Measurements from ENCODE around the gene GIGYF2. TPM values are rescaled to one million over a fixed set of nuclear protein-coding genes. Genes with fewer than 3 reads are reported as not detected.
A peak's percentile ranks its signal among the peaks of the same experiment; 100 is the strongest.

GIGYF2 gene
- total and polyA plus RNA-seq, 2 experiments from 2014 or later: 29.8 to 63.6 TPM

GRCh38 chr2:232860593-232861241 lies 163.6 kb downstream of the GIGYF2 start:
- TF ChIP-seq EZH2 (IDR thresholded peaks at IDR 0.05; ENCODE audit: borderline replicate concordance): no peak
- TF ChIP-seq EZH2phosphoT487 (IDR thresholded peaks at IDR 0.05; ENCODE audit: low read depth, severe bottlenecking, unreplicated experiment): no peak
- TF ChIP-seq, protein P1, sequence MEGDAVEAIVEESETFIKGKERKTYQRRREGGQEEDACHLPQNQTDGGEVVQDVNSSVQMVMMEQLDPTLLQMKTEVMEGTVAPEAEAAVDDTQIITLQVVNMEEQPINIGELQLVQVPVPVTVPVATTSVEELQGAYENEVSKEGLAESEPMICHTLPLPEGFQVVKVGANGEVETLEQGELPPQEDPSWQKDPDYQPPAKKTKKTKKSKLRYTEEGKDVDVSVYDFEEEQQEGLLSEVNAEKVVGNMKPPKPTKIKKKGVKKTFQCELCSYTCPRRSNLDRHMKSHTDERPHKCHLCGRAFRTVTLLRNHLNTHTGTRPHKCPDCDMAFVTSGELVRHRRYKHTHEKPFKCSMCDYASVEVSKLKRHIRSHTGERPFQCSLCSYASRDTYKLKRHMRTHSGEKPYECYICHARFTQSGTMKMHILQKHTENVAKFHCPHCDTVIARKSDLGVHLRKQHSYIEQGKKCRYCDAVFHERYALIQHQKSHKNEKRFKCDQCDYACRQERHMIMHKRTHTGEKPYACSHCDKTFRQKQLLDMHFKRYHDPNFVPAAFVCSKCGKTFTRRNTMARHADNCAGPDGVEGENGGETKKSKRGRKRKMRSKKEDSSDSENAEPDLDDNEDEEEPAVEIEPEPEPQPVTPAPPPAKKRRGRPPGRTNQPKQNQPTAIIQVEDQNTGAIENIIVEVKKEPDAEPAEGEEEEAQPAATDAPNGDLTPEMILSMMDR (IDR thresholded peaks at IDR 0.05; ENCODE audit: poor library complexity): no peak
- Histone ChIP-seq H3K4me2 (peak overlapping the region; percentile 19), H3K27ac (peak overlapping the region; percentile 81), H3K9me3 (ENCODE audit: low read depth) (no peaks in the 10 kb centered on the region), H3K4me1 (ENCODE audit: insufficient read depth) (peaks cover 10% of the 10 kb centered on the region), H3K79me2 (no peaks in the 10 kb centered on the region), H3K4me3 (no peak overlapping the region), H2AFZ (no peak overlapping the region), H3K9me2 (replicated peaks; ENCODE audit: insufficient read depth) (no peaks in the 10 kb centered on the region), H3K27me3 (no peaks in the 10 kb centered on the region), H3K36me3 (replicated peaks; ENCODE audit: insufficient read depth, low read depth) (no peaks in the 10 kb centered on the region), H4K20me1 (ENCODE audit: insufficient read depth, poor library complexity, severe bottlenecking) (no peaks in the 10 kb centered on the region)
- DNase-seq (ENCODE audit: low spot score): peak; percentile 51
- WGBS (ENCODE audit: low lambda C conversion rate, missing lambda C conversion rate): 87% methylated on average over 9 of the region's 9 CpGs

DNA sequence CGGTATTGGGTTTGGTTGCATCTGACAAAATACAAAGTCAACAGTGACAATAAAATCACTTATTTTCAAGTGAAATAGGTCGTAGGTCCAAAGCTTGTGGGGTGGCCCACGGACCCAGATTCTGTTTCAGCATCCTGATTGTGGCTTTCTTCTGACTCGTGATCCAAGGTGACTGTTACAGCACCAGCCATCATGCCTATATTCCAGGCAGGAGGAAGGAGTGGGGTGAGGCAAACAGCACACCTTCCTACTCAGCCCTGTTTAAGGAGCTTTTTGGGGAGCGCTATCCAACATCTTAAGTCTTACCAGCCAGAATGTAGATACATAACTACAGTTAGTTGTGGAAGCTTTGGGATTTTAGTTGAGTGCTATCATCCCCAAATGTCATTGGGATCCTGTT lies 164.2 kb downstream of the GIGYF2 start:
- no peaks in the 10 kb centered on the region for H3K79me2 ChIP-seq
- H3K4me2 ChIP-seq: no peak overlapping the region
- peak overlapping the region; percentile 81 for H3K27ac ChIP-seq
- no peak overlapping the region for H2AFZ ChIP-seq
- no peak for TF ChIP-seq EZH2 (IDR thresholded peaks at IDR 0.05; ENCODE audit: borderline replicate concordance)
- TF ChIP-seq, protein P1 (IDR thresholded peaks at IDR 0.05; ENCODE audit: poor library complexity): no peak
- TF ChIP-seq EZH2phosphoT487 (IDR thresholded peaks at IDR 0.05; ENCODE audit: low read depth, severe bottlenecking, unreplicated experiment): no peak
- H3K27me3 ChIP-seq: no peaks in the 10 kb centered on the region
- H3K9me2 ChIP-seq (replicated peaks; ENCODE audit: insufficient read depth): no peaks in the 10 kb centered on the region
- no peaks in the 10 kb centered on the region for H3K36me3 ChIP-seq (replicated peaks; ENCODE audit: insufficient read depth, low read depth)
- 93% methylated on average over 5 of the region's 5 CpGs for WGBS (ENCODE audit: low lambda C conversion rate, missing lambda C conversion rate)
- H3K4me1 ChIP-seq (ENCODE audit: insufficient read depth): peaks cover 10% of the 10 kb centered on the region
- DNase-seq (ENCODE audit: low spot score): no peak
- no peaks in the 10 kb centered on the region for H3K9me3 ChIP-seq (ENCODE audit: low read depth)
- no peak overlapping the region for H3K4me3 ChIP-seq
- H4K20me1 ChIP-seq (ENCODE audit: insufficient read depth, poor library complexity, severe bottlenecking): no peaks in the 10 kb centered on the region

DNA sequence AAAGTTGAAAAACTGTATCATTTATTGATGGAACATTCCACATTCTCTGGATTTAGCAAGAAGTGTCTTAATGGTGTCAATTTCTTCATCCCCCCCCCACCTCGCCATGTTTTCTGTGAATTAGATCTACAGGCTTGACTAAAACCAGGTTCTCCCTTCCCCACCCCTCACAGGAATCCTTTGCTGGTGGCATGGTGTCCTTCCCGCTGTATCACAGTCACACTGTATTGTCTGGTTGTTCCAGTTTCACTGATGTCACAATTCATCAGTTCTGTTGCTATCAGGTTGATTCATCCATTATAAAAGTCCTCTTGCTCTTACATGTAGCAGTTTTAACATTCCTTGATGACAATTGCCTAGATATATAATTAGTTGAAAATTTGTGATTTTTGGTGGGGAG lies 166.9 kb downstream of the GIGYF2 start:
- Histone ChIP-seq H3K27ac (no peak overlapping the region), H3K27me3 (no peaks in the 10 kb centered on the region), H3K9me3 (ENCODE audit: low read depth) (no peaks in the 10 kb centered on the region), H3K79me2 (no peaks in the 10 kb centered on the region), H3K4me1 (ENCODE audit: insufficient read depth) (no peaks in the 10 kb centered on the region), H3K4me2 (no peak overlapping the region), H4K20me1 (ENCODE audit: insufficient read depth, poor library complexity, severe bottlenecking) (no peaks in the 10 kb centered on the region), H3K4me3 (no peak overlapping the region), H3K9me2 (replicated peaks; ENCODE audit: insufficient read depth) (no peaks in the 10 kb centered on the region), H2AFZ (no peak overlapping the region), H3K36me3 (replicated peaks; ENCODE audit: insufficient read depth, low read depth) (no peaks in the 10 kb centered on the region)
- DNase-seq (ENCODE audit: low spot score): no peak
- no peak for TF ChIP-seq EZH2 (IDR thresholded peaks at IDR 0.05; ENCODE audit: borderline replicate concordance)
- no peak for TF ChIP-seq EZH2phosphoT487 (IDR thresholded peaks at IDR 0.05; ENCODE audit: low read depth, severe bottlenecking, unreplicated experiment)
- TF ChIP-seq, protein P1 (IDR thresholded peaks at IDR 0.05; ENCODE audit: poor library complexity): no peak
- WGBS (ENCODE audit: low lambda C conversion rate, missing lambda C conversion rate): 98% methylated on average over 2 of the region's 2 CpGs

Measured in hepatocyte (in vitro differentiated cells).